Medulla oblongata (tissue), 1 donor: ENCODE measurements around the gene RAB11FIP3.
"Not testable (repeated sequence)": the region's sequence is repeated elsewhere in the genome, so short reads cannot be mapped to it uniquely, and the experiment has no call there.

Experiments used
- DNase-seq: peaks from one replicate; pipeline ENCODE4 v3.0.0-alpha.2; 2015; ENCODE audit errors: extremely low spot score

RAB11FIP3 gene

DNA sequence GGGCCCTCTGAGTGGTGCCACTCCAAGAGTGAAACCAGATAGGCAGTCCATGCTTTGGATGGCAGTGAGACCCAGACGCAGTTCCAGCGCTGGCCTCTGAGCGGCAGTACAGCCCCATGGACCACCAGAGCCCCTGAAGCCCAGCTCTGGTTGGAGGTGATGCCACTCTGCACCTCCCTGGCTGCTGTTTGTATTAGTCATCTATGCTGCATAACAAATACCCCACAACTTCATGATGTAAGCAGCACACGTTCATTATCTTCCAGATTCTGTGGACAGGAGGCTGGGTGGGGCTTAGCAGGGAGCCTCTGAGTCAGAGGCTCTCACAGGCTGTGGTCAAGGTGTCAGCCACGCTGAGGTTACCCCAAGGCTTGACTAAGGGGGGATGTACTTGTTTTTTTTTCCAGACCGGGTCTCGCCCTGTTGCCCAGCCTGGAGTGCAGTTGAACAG, 33.5 kb upstream of the RAB11FIP3 start:
- DNase-seq = peak; percentile 53

DNA sequence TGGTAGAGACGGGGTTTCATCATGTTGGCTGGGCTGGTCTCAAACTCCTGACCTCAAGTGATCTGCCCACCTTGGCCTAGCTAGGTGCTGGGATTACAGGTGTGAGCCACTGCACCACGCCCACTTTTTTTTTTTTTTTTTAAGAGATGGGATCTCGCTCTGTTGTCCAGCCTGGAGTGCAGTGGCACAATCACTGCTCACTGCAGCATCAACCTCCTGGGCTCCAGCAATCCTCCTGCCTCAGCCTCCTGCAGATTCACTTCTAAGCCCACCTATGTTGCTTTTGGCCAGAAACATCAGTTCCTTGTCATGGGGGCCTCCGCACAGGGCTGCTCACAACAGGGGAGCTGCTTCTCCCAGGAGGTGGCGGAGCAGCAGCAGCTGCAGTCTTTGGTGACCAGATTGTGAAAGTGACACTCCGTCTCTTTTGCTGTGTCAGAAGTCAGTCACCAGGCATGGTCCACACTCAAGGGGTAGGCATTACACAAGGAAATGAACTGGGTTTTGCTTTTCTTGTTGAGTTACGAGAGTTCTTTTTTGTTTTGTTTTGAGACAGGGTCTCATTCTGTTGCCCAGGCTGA, 32.9 kb upstream of the RAB11FIP3 start:
- DNase-seq = no peak

DNA sequence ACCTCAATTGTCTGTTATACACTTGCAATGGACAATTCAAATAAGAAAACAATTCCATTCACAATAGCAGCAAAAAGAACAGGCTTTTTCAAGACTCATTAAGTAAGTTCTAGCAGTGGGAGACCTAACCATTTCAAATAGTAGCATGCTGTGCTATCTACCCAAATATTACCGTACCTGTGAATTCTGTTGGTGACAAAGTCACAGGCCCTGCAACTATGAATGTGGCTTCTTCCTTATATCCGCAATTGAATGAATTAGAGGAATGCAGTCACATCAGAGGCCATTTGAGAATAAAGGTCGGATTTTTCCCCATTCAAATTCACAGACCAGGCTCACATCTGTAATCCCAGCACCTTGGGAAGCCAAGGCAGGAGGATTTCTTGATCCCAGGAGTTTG, 29.2 kb upstream of the RAB11FIP3 start:
- DNase-seq = peak; percentile 71

DNA sequence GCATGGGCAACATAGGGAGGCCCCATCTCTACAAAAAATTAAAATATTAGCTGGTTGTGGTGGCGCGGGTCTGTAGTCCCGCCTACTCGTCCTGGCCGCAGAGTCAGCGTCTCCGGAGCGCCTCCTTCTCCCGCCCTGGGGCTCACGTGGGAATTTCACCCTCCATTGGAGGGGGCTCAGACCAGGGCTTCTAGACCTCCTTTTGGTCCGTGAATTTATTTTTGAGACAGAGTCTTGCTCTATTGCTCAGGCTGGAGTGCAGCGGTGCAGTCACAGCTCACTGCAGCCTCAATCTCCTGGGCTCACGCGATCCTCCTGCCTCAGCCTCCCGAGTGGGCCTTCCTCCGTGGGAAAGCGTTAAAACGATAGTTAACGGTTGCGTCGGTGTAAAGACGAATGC, 28.8 kb upstream of the RAB11FIP3 start:
- peak; percentile 63 for DNase-seq

DNA sequence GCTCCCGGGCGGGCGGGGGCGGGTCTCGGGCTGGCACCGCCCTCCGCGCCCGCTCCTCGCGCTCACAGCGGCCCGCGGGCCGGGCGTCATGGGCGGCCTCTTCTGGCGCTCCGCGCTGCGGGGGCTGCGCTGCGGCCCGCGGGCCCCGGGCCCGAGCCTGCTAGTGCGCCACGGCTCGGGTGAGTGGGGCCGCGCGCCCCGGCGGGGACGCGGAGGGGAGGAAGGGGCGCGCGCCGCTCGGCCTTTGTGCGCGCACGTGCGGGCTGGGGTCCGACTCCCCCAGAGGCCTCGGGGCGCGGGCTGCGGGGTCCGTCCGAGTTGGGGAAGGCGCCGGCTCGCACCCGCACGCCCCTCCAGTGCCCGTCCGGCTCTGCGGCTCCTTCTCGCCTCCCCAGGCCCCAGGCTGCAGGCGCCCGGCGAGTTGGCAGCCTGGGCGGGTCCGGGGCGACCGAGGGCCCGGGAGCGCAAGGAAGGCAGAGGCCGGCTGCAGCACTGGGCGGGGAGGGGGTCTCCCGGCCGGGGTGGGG, 28.3 kb upstream of the RAB11FIP3 start, which contains the start of gene NME4:
TSS of gene NME4 (plus strand) at position 65 of the 527 bp plus-strand sequence. CDS start at position 89, 24 bp downstream.
- no peak for DNase-seq

DNA sequence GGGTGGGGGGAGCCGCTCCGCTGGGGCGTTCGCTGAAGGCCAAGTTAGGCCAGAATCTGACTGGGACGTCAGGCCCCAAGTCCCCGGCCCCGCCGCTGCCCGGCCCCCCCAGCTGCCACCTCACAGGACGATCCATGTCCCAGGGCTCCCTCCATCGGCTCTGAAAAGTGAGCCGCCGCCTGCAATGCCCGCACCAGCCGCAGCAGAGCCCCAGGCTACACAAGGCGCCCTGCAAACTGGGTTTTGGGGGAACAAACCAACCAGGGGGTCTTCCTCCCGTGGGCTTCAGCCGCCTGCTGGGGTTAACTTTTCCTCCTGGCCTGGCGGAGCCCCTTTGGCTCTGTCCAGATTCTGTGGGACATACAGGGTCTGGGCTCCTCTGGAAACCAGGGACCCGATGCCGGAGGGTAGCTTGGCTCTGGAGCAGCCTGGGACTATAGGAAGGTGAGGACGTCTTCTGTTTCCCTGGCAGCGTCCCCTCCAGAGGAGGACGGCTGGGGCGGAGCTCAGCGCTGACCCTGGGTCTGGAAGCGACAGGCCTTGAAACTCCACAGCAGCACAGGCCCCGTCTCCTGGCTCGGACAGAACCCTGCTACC, 27.6 kb upstream of the RAB11FIP3 start:
- peak; percentile 53 for DNase-seq

DNA sequence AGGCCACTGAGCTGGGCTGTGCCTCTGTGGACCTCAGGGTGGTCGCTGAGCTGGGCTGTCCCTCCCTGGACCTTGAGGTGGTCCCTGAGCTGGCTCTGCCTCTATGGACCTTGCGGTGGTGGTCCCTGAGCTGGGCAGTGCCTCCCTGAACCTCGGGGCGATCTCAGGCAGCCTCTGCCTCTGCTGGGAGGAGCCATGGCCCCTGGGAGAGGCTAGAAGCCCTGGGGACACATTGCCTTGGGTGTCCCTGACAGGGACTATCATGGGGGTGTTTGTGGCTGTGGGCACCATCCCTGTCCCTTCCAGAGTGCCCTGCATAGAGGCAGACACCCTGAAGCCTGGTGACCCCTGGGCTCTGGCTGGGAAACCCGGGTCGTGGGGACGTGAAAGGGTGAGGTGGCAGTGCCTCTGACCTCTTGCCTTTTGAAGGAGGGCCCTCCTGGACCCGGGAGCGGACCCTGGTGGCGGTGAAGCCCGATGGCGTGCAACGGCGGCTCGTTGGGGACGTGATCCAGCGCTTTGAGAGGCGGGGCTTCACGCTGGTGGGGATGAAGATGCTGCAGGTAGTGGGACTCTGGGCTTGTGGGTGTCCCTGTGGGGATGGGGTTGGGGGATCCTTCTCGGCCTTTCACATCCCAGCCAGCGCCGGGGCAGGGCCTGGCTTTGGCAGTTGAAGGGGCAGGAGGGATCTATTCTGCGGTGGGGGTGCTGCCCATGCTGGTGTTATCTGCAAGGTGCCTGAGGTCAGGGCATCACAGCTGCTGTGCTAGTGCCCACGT, 26.7 kb upstream of the RAB11FIP3 start:
- DNase-seq = no peak

DNA sequence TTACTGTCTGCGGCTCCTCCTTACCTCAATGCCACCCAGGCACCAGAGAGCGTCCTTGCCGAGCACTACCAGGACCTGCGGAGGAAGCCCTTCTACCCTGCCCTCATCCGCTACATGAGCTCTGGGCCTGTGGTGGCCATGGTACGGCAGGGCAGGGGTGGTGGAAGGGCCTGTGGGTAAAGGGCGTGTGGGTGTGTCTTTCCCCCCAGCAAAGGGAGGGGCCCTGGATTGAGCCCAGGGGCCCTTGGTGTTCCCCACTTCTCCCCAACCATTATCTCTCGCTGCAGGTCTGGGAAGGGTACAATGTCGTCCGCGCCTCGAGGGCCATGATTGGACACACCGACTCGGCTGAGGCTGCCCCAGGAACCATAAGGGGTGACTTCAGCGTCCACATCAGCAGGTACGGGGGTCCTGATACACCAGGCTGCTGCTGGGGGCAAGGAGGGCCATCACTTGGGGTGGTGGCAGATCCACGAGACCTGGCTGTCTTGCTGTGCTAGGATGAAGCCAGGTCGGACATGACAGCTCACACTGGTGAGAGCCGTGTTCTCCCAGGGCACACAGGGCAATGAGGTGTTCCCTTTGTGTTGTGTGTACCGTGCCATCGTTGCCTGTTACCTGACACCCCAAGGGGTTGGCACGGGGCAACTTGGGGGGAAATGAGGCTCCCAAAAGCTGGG, 26.0 kb upstream of the RAB11FIP3 start:
- no peak for DNase-seq

DNA sequence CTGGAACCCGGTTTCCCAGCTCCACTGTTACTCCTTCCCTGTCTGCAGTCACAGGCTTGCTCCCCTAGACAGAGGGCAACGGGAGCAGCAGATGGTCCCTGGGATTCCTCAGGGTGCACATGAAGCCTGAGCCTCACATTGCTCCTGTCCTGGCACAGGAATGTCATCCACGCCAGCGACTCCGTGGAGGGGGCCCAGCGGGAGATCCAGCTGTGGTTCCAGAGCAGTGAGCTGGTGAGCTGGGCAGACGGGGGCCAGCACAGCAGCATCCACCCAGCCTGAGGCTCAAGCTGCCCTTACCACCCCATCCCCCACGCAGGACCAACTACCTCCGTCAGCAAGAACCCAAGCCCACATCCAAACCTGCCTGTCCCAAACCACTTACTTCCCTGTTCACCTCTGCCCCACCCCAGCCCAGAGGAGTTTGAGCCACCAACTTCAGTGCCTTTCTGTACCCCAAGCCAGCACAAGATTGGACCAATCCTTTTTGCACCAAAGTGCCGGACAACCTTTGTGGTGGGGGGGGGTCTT, 25.3 kb upstream of the RAB11FIP3 start:
- DNase-seq = no peak

DNA sequence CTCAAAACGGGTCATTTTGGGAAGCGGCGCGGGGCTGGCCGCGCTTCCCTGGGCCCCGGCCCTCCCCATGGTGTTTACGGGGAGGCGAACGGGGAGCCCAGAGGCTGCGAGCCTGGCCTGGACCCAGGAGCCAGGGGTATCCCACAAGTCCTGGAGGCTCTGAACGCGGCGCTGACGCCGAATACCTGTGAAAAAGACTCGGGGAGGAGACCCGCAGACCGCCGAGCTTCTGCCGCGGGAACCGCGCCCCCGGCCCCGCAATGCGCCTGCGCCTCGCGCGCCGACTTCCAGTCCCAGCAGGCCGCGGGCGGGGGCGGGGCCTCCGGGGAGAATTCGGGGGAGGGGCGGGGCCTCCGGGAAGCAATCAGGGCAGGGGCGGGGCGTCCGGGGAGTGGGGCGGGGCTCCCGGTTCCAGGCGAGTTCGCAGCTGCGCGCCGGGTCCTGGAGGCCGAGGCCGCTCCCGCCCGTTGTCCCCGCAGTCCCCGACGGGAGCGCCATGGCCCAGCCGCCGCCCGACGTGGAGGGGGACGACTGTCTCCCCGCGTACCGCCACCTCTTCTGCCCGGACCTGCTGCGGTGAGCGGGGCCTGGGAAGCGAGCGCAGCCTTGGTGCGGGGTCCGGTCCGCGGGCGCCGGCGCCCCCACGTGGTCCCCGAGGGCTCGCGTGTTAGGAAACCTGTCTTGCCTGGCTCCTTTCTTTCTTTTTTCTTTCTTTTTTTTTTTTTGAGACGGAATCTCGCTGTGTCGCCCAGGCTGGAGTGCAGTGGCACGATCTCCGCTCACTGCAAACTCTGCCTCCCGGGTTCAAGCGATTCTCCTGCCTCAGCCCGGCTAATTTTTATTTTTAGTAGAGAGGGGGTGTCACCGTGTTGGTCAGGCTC, 23.7 kb upstream of the RAB11FIP3 start, which contains the start of gene DECR2:
TSS of gene DECR2 (plus strand) at position 418 of the 881 bp plus-strand sequence. CDS start at position 497, 79 bp downstream.
- peak; percentile 93 for DNase-seq

DNA sequence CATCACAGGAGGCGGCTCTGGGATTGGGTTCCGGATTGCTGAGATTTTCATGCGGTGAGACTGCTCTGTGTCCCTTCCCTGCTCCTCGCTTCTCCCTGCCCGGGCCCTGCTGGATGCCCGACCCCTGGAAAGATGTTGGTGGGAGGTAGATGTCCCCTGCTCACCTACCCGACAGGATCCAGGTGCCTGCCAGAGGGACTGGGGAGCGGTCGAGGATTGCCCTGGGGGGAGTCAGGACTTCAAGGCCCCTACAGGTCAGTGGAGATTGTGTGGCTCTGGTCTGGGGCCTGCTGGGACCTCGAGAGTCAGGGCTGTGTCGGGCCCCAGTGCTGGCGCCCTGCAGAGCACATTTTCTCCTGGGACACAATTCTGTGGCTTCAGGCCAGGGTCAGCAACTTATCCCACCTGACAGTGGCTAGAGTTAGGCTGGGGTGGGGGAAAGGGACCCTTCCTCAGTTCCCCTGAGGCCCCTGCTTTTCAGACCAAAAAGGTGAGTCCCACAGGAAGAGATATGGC, 20.4 kb upstream of the RAB11FIP3 start:
- DNase-seq = no peak

DNA sequence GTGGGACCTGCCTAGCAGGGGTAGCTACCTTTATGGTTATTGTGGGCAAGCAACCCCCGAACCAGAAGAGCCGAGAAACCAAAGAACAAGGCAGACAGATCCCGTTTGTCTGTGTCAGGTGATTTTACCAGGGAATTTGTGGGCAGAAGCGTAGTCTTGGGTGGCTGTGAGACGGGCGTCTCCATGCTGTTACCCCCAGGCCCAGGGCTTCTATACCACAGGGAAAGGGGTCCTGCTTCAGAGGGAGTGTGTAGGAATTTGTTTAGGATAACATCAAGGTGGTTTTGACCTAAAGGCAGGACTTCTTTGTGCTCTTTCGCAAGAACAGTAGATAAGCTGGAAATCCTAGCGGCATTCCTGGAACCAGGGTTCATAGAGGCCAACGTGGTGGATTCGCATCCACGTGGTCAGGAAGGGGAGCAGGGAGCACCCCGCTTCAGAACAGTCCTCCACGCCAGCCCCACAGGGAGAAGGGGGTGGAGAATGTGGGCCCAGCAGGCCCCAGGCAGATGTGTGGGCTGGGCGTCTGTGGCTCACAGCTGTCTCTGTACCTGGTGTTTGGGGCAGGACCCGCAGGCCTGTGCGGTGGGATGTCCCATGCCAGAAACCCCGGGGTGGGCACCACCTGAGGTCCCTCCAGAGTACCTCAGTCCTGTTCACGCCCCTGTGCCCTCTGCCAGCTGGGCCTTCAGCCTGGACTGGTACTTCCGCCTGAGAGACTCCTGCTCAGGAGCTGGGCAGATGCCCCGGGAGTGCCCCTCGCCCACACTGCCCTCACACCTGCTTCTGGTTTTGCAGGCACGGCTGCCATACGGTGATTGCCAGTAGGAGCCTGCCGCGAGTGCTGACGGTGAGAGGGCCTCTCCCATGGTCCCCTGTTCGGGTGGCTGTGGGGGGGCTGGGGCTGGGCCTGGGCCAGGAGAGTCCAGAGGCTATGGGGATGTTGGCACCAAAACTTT, 19.6 kb upstream of the RAB11FIP3 start:
- no peak for DNase-seq

DNA sequence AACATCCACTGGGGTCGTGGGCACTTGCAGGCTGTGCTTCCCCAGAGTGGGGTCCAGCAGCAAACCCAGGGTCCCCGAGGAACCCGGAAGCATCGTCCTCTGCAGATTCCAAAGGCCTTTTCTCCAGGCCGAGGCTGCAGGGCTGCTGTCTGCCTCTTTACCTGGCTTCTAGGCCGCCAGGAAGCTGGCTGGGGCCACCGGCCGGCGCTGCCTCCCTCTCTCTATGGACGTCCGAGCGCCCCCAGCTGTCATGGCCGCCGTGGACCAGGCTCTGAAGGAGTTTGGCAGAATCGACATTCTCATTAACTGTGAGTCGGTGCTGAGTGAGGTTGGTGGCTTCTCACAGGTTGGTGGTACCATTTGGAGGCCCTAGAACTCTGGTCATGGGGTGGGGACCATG, 18.2 kb upstream of the RAB11FIP3 start:
- no peak for DNase-seq

DNA sequence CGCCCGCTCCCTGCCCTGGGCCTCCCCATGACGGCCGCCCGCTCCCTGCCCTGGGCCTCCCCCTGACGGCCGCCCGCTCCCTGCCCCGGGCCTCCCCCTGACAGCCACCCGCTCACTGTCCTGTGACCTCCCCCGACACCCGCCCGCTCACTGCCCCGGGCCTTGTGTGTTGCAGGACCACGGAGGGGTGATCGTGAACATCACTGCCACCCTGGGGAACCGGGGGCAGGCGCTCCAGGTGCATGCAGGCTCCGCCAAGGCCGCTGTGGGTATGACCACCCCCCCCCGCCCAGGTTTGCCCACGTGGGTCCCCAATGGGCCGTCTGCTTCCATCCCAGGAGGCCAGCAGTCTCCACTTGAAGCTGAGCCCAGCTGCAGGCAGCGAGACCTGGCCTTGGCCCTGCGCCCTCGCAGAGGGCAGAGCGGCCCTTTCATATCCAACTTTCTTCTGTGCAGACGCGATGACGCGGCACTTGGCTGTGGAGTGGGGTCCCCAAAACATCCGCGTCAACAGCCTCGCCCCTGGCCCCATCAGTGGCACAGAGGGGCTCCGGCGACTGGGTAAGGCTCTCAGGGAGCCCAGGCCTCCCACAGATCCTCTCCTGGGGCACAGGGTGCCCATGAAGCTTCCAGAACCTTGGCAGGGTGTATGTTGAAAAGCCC, 14.8 kb upstream of the RAB11FIP3 start:
- no peak for DNase-seq

DNA sequence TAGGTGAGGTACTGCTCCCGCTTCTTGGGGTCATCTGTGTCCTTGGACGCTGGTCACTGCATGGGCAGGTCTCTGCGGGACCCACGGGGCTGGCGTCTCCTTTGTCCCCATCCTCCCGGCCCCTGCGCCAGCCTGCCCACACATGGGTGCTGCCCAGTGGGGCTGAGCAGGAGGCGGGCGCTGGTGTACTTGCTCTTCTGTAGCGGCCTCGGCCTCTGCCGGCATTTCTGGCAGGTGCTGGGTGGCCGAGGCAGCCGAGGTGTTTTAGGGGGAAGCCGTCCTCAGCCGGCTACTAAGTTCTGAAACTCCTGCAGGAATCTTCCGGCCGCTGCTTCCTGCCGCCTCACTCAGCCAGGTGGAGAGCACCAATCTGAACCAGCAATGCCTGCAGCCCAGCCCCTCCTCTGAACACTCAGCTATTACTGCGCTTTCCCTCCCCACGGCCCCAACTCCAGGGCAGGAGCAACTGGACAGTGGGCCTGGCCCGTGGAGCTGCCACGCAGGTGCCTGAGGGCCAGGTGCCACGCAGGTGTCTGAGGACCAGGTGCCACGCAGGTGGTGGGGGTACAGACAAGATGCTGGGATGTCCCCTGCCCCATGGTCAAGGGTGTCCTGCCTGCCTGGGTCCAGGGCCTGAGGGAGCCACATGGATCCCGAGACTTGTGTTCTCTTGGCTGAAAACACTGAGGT, 13.7 kb upstream of the RAB11FIP3 start:
- no peak for DNase-seq

DNA sequence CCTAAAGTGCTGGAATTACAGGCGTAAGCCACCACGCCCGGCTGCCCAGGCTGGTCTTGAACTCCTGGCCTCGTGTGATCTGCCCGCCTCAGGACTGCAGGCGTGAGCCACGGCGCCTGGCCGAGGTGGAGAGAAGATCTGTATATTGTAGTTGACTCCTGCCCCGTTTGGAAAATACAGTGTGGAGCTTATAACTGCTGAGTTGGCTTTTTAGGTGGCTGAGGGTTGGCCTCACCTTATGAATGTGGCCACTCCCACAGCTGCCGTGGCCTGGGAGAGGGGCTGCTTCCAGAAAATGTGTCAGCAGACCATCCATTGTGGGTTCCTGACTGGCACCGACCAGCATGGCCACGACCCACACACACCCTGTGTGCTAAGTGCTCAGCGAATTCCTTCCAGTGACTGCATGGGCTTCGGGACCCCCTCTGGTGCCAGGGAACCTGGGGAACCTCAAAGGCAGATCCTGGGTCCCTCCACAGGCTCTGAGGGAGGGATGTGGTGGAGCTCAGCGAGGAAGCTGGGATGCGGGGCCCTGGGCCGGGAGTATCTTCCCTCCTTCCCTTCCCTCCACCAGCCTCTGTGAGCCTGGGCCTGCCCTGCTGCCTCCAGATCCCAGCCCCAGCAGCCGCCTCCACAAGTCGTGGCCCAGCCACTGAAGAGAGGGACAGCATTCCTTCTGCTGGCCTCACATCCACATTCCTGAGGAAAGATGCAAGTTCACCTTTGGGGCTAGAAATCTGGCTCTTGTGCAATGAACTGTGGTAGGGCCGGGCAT, 10.9 kb upstream of the RAB11FIP3 start:
- DNase-seq = no peak

DNA sequence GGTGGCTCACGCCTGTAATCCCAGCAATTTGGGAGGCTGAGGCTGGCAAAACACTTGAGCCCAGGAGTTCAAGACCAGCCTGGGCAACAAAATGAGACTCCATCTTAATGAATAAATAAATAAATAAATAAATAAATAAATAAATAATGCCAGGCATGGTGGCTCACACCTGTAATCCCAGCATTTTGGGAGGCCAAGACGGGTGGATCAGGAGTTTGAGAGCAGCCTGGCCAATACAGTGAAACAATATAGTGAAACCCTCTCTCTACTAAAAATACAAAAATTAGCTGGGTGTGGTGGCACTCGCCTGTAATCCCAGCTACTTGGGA, 10.3 kb upstream of the RAB11FIP3 start:
- not testable (repeated sequence) for DNase-seq
